Liver (tissue), 9 donors: ENCODE measurements around the gene PLPP6. TPM values are rescaled to one million over a fixed set of nuclear protein-coding genes. Genes with fewer than 3 reads are reported as not detected.

Experiments used
- DNase-seq: peaks from one replicate; pipeline ENCODE4 v3.0.0-alpha.2; 2017; ENCODE audit warnings: low spot score
- H3K27ac ChIP-seq, 2 donors: one replicate each; pipeline ENCODE4 v1.7.0; 2013; ENCODE audit warnings: inconsistent platforms in 2 of 2, low read length in 2 of 2, control low read depth in 1 of 2, low read depth in 1 of 2, mild to moderate bottlenecking in 1 of 2
- H3K27me3 ChIP-seq, 4 donors: one replicate each; pipeline versions ENCODE4 v1.6.1 to v1.7.0; 2013; ENCODE audit warnings: low read length in 3 of 4, inconsistent platforms in 1 of 4, mild to moderate bottlenecking in 1 of 4, moderate library complexity in 1 of 4; ENCODE audit not compliant: control insufficient read depth in 4 of 4, insufficient read depth in 4 of 4
- H3K36me3 ChIP-seq, 4 donors: one replicate each; pipeline versions ENCODE4 v1.6.1 to v1.7.0; 2013; ENCODE audit warnings: low read length in 3 of 4, mild to moderate bottlenecking in 3 of 4, low read depth in 1 of 4, moderate library complexity in 1 of 4; ENCODE audit not compliant: control insufficient read depth in 4 of 4, insufficient read depth in 3 of 4
- H3K4me1 ChIP-seq, 4 donors: one replicate each; pipeline versions ENCODE4 v1.6.1 to v1.7.0; 2013; ENCODE audit warnings: low read length in 3 of 4, mild to moderate bottlenecking in 3 of 4, moderate library complexity in 1 of 4; ENCODE audit not compliant: control insufficient read depth in 4 of 4, insufficient read depth in 4 of 4
- H3K4me3 ChIP-seq, 3 donors: one replicate each; pipeline versions ENCODE4 v1.6.1 to v1.7.0; 2013; ENCODE audit warnings: low read length in 3 of 3, control low read depth in 1 of 3, low read depth in 1 of 3, mild to moderate bottlenecking in 1 of 3
- H3K9ac ChIP-seq, 2 donors: one replicate each; pipeline ENCODE4 v1.7.0; 2013; ENCODE audit warnings: low read length in 2 of 2, mild to moderate bottlenecking in 2 of 2, moderate library complexity in 2 of 2, control low read depth in 1 of 2, low read depth in 1 of 2
- H3K9me3 ChIP-seq, 4 donors: one replicate each; pipeline versions ENCODE4 v1.6.1 to v1.7.0; 2013; ENCODE audit warnings: low read length in 3 of 4; ENCODE audit not compliant: control insufficient read depth in 4 of 4
- ATF3 ChIP-seq: IDR thresholded peaks from 2 replicates; pipeline ENCODE4 v1.6.1; 2016; ENCODE audit warnings: antibody characterized with exemption
- CTCF ChIP-seq: fragments of 150-350 bp; IDR thresholded peaks from 2 replicates; pipeline ENCODE4 v1.5.1; 2017; ENCODE audit warnings: improper control_type of control experiment, low read depth, low read length; ENCODE audit not compliant: missing input control
- EGR1 ChIP-seq, 2 donors: IDR thresholded peaks; 2 replicates each; pipeline ENCODE4 v1.6.1; 2016 to 2018; ENCODE audit warnings: antibody characterized with exemption in 2 of 2, low read depth in 2 of 2
- FOXA1 ChIP-seq: IDR thresholded peaks from 2 replicates; pipeline ENCODE4 v1.6.1; 2016; ENCODE audit warnings: antibody characterized with exemption
- FOXA2 ChIP-seq: IDR thresholded peaks from 2 replicates; pipeline ENCODE4 v1.6.1; 2016; ENCODE audit warnings: antibody characterized with exemption
- GABPA ChIP-seq, 2 donors: IDR thresholded peaks in 1 of 2; conservative IDR thresholded peaks in 1 of 2; 2 replicates each; pipeline ENCODE4 v1.6.1; 2016; ENCODE audit warnings: antibody characterized with exemption in 2 of 2, mild to moderate bottlenecking in 1 of 2, moderate library complexity in 1 of 2
- HNF4A ChIP-seq, 2 donors: conservative IDR thresholded peaks; 2 replicates each; pipeline ENCODE4 v1.6.1; 2016; ENCODE audit warnings: antibody characterized with exemption in 2 of 2, mild to moderate bottlenecking in 2 of 2
- HNF4G ChIP-seq: IDR thresholded peaks from 2 replicates; pipeline ENCODE4 v1.6.1; 2016; ENCODE audit warnings: antibody characterized with exemption
- JUND ChIP-seq, 2 donors: IDR thresholded peaks; 2 replicates each; pipeline ENCODE4 v1.6.1; 2016; ENCODE audit warnings: antibody characterized with exemption in 2 of 2
- MAX ChIP-seq: IDR thresholded peaks from 2 replicates; pipeline ENCODE4 v1.6.1; 2016; ENCODE audit warnings: antibody characterized with exemption
- NR2F2 ChIP-seq: IDR thresholded peaks from 2 replicates; pipeline ENCODE4 v1.6.1; 2016; ENCODE audit warnings: antibody characterized with exemption
- RAD21 ChIP-seq, 2 donors: IDR thresholded peaks; 2 replicates each; pipeline ENCODE4 v1.6.1; 2016; ENCODE audit warnings: antibody characterized with exemption in 2 of 2, mild to moderate bottlenecking in 2 of 2
- REST ChIP-seq: IDR thresholded peaks from 2 replicates; pipeline ENCODE4 v1.6.1; 2016; ENCODE audit warnings: antibody characterized with exemption, mild to moderate bottlenecking
- RXRA ChIP-seq, 2 donors: IDR thresholded peaks; 2 replicates each; pipeline ENCODE4 v1.6.1; 2017 to 2018; ENCODE audit warnings: antibody characterized with exemption in 2 of 2, mild to moderate bottlenecking in 1 of 2
- SP1 ChIP-seq: IDR thresholded peaks from 2 replicates; pipeline ENCODE4 v1.6.1; 2018; ENCODE audit warnings: antibody characterized with exemption, mild to moderate bottlenecking
- TAF1 ChIP-seq: conservative IDR thresholded peaks from 2 replicates; pipeline ENCODE4 v1.6.1; 2016; ENCODE audit warnings: antibody characterized with exemption, mild to moderate bottlenecking
- YY1 ChIP-seq: IDR thresholded peaks from 2 replicates; pipeline ENCODE4 v1.6.1; 2016; ENCODE audit warnings: antibody characterized with exemption, mild to moderate bottlenecking
- ZBTB33 ChIP-seq: IDR thresholded peaks from 2 replicates; pipeline ENCODE4 v1.6.1; 2016; ENCODE audit warnings: antibody characterized with exemption
- WGBS: extraction: QIAGEN DNeasy Blood & Tissue Kit; methylation state at CpG from one replicate; pipeline ENCODE4 v1.1.7; 2013; 5-methylcytosine and 5-hydroxymethylcytosine counted together
- polyA plus RNA-seq, 2 donors: library from polyadenylated mRNA; stranded (reverse) in 1 of 2; unstranded in 1 of 2; fragments of 200-250 nt in 1 of 2; fragments of >200 nt in 1 of 2; fragmentation: Nextera tagmentation in 1 of 2; extraction: Ambion mirVana in 1 of 2; gene quantifications; one replicate each; pipeline versions ENCODE4 v1.2.1 to v1.2.3, GENCODE V29; 2013 to 2015
- total RNA-seq, 2 donors: library from RNA; depleted of rRNA; stranded (reverse); fragments of >200 nt; gene quantifications; one replicate each; pipeline ENCODE4 v1.2.3, GENCODE V29; 2014
- donor health status: healthy.
- donor health status: healthy.
- donor health status: healthy.
- donor health status: healthy.
- donor health status: healthy.

PLPP6 gene
- total and polyA plus RNA-seq, 4 donors = 9.5 to 11.8 (median 11.1) TPM

GRCh38 chr9:4617752-4618151, 44.3 kb upstream of the PLPP6 start:
- Histone ChIP-seq H3K36me3 (peaks cover 5 to 8% (median 6%) of the 10 kb centered on the region in 4 donors), H3K27ac (no peak overlapping the region), H3K4me1 (peaks cover 0 to 20% (median 9%) of the 10 kb centered on the region in 4 donors), H3K9me3 (no peaks in the 10 kb centered on the region), H3K4me3 (no peak overlapping the region), H3K27me3 (no peaks in the 10 kb centered on the region), H3K9ac (no peak overlapping the region)
- TF ChIP-seq REST (no peak), ATF3 (no peak), HNF4G (no peak)
- WGBS = 66% methylated on average over 3 of the region's 3 CpGs
- DNase-seq = no peak

- H3K4me3 ChIP-seq = no peak overlapping the region
- H3K4me1 ChIP-seq = peaks cover 0 to 20% (median 9%) of the 10 kb centered on the region in 4 donors
- H3K9ac ChIP-seq = no peak overlapping the region
- H3K9me3 ChIP-seq = no peaks in the 10 kb centered on the region
- H3K27me3 ChIP-seq = no peaks in the 10 kb centered on the region
- 86% methylated on average over 2 of the region's 2 CpGs for WGBS
- TF ChIP-seq ZBTB33 (no peak), FOXA2 (no peak), GABPA (IDR thresholded peaks at IDR 0.05 in 1 of 2, conservative IDR thresholded peaks at IDR 0.05 in 1 of 2) (no peak), EGR1 (IDR thresholded peaks at IDR 0.05; ENCODE audit: low read depth in 2 of 2) (no peak), RAD21 (IDR thresholded peaks at IDR 0.05) (no peak), SP1 (no peak), ATF3 (no peak), JUND (IDR thresholded peaks at IDR 0.05) (no peak), TAF1 (no peak), MAX (no peak), REST (no peak), HNF4G (no peak), YY1 (no peak), RXRA (IDR thresholded peaks at IDR 0.05) (no peak), NR2F2 (no peak), HNF4A (conservative IDR thresholded peaks at IDR 0.05) (no peak), CTCF (no peak), FOXA1 (no peak)
- no peak for DNase-seq
- H3K27ac ChIP-seq = no peak overlapping the region
- peaks cover 5 to 8% (median 6%) of the 10 kb centered on the region in 4 donors for H3K36me3 ChIP-seq
Measured at GRCh38 chr9:4618700-4619099, 43.4 kb upstream of the PLPP6 start.
